Loucy (cell line): ENCODE measurements around the gene HLA-DOB.

Source experiments
- H2AFZ ChIP-seq: fragments of 200-600 bp; sonication (generic); 2 replicates; pipeline ENCODE4 v1.6.0; 2016; ENCODE audit warnings: antibody characterized with exemption, mild to moderate bottlenecking, low read length, moderate library complexity
- H3F3A ChIP-seq: fragments of 200-600 bp; 2 replicates; pipeline ENCODE4 v1.6.0; 2016; ENCODE audit warnings: antibody characterized with exemption, low read depth, mild to moderate bottlenecking
- H3K27me3 ChIP-seq: fragments of 200-600 bp; sonication (generic); 2 replicates; pipeline ENCODE4 v1.6.1; 2014; ENCODE audit warnings: low read length, mild to moderate bottlenecking; ENCODE audit not compliant: insufficient read depth, poor library complexity, severe bottlenecking
- H3K36me3 ChIP-seq: fragments of 200-600 bp; sonication (generic); 2 replicates; pipeline ENCODE4 v1.6.1; 2016; ENCODE audit warnings: low read length; ENCODE audit not compliant: insufficient read depth
- H3K4me1 ChIP-seq: fragments of 200-600 bp; sonication (generic); 2 replicates; pipeline ENCODE4 v1.5.1; 2014; ENCODE audit warnings: low read length, mild to moderate bottlenecking; ENCODE audit not compliant: insufficient read depth, poor library complexity, severe bottlenecking
- H3K4me2 ChIP-seq: fragments of 200-600 bp; sonication (generic); 2 replicates; pipeline ENCODE4 v1.6.0; 2014; ENCODE audit warnings: antibody characterized with exemption, low read length, low read depth, mild to moderate bottlenecking; ENCODE audit not compliant: poor library complexity, severe bottlenecking
- H3K4me3 ChIP-seq: fragments of 200-600 bp; sonication (generic); 2 replicates; pipeline ENCODE4 v1.5.1; 2014; ENCODE audit warnings: low read length, mild to moderate bottlenecking, mixed read lengths; ENCODE audit not compliant: poor library complexity, severe bottlenecking
- H3K79me2 ChIP-seq: fragments of 200-600 bp; sonication (generic); 2 replicates; pipeline ENCODE4 v1.6.1; 2014; ENCODE audit warnings: low read length; ENCODE audit not compliant: insufficient read depth
- H3K9ac ChIP-seq: fragments of 200-600 bp; sonication (generic); 2 replicates; pipeline ENCODE4 v1.6.0; 2014; ENCODE audit warnings: mild to moderate bottlenecking, low read depth, low read length, moderate library complexity; ENCODE audit not compliant: poor library complexity, severe bottlenecking
- H3K9me2 ChIP-seq: fragments of 200-600 bp; sonication (generic); replicated peaks from 2 replicates; pipeline ENCODE4 v1.6.1; 2016; ENCODE audit warnings: low read depth, low read length, mixed read lengths
- H3K9me3 ChIP-seq: fragments of 200-600 bp; sonication (generic); 2 replicates; pipeline ENCODE4 v1.6.1; 2014; ENCODE audit warnings: mild to moderate bottlenecking, antibody characterized with exemption, low read length, low read depth; ENCODE audit not compliant: insufficient read depth
- H4K20me1 ChIP-seq: fragments of 200-600 bp; sonication (generic); 2 replicates; pipeline ENCODE4 v1.6.0; 2014; ENCODE audit warnings: antibody characterized with exemption, low read length, mild to moderate bottlenecking; ENCODE audit not compliant: insufficient read depth, poor library complexity, severe bottlenecking
- EZH2phosphoT487 ChIP-seq: fragments of 200-600 bp; IDR thresholded peaks from 2 replicates; pipeline ENCODE4 v1.6.1; 2018; ENCODE audit warnings: antibody characterized with exemption, mild to moderate bottlenecking, moderate library complexity, borderline replicate concordance
- TF ChIP-seq, protein P1 (sequence below): fragments of 200-600 bp; sonication (generic); conservative IDR thresholded peaks from 2 replicates; pipeline ENCODE4 v1.5.1; 2014; ENCODE audit warnings: mild to moderate bottlenecking, antibody characterized with exemption, low read length

The HLA-DOB gene

GRCh38 chr6:32845384-32845884 is 28.6 kb upstream of the HLA-DOB start:
- H3K9ac ChIP-seq, result peak overlapping the region; percentile 100
- peaks cover 75% of the 10 kb centered on the region for H3K4me1 ChIP-seq

DNA sequence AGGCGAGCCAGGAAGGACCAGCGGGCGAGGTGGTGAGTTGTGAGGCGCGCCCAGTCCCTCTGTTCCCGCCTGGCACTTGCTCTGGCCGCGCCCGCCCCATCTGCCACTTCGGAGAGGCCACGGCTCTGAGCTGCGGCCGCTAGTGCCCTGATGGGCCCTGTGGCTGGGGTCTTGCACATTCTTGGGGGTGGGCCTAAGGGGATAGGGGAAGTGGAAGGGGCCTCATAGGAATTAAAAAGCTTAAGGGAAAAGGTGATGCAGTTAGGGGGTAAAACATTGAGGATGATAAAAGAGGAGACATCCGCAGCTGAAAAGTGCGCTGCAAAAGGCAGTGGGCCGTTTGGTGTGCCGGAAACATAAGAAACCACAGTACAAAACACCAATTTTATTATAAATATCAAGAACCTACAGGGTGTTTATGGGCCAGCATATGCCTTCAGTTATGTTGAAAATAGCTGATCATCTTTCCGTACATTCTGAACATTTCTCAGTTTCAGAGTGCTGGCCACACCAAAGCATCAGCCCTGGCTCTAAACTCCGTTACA is 28.1 kb upstream of the HLA-DOB start:
- H3K9me2 ChIP-seq, result no peaks in the 10 kb centered on the region
- peaks cover 40% of the 10 kb centered on the region for H3K36me3 ChIP-seq
- peaks cover 24% of the 10 kb centered on the region for H3F3A ChIP-seq
- H3K9me3 ChIP-seq, result no peaks in the 10 kb centered on the region
- H3K27me3 ChIP-seq, result peaks cover 11% of the 10 kb centered on the region
- H2AFZ ChIP-seq, result no peak overlapping the region
- TF ChIP-seq EZH2phosphoT487, result no peak
- TF ChIP-seq, protein P1, sequence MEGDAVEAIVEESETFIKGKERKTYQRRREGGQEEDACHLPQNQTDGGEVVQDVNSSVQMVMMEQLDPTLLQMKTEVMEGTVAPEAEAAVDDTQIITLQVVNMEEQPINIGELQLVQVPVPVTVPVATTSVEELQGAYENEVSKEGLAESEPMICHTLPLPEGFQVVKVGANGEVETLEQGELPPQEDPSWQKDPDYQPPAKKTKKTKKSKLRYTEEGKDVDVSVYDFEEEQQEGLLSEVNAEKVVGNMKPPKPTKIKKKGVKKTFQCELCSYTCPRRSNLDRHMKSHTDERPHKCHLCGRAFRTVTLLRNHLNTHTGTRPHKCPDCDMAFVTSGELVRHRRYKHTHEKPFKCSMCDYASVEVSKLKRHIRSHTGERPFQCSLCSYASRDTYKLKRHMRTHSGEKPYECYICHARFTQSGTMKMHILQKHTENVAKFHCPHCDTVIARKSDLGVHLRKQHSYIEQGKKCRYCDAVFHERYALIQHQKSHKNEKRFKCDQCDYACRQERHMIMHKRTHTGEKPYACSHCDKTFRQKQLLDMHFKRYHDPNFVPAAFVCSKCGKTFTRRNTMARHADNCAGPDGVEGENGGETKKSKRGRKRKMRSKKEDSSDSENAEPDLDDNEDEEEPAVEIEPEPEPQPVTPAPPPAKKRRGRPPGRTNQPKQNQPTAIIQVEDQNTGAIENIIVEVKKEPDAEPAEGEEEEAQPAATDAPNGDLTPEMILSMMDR, result no peak
- peak overlapping the region; percentile 100 for H3K9ac ChIP-seq
- peaks cover 75% of the 10 kb centered on the region for H3K4me1 ChIP-seq
- peak overlapping the region; percentile 97 for H3K4me3 ChIP-seq
- H3K4me2 ChIP-seq, result peak overlapping the region; percentile 99
- peaks cover 84% of the 10 kb centered on the region for H3K79me2 ChIP-seq
- H4K20me1 ChIP-seq, result peaks cover 29% of the 10 kb centered on the region

More at GRCh38 chr6:32845384-32845884, 28.6 kb upstream of the HLA-DOB start:
- H3K27me3 ChIP-seq, result peaks cover 11% of the 10 kb centered on the region
- H3K79me2 ChIP-seq, result peaks cover 84% of the 10 kb centered on the region
- peak overlapping the region; percentile 97 for H3K4me3 ChIP-seq
- TF ChIP-seq, protein P1, result no peak
- no peak for TF ChIP-seq EZH2phosphoT487
- H3K9me3 ChIP-seq, result no peaks in the 10 kb centered on the region
- H3K4me2 ChIP-seq, result peak overlapping the region; percentile 99
- peaks cover 44% of the 10 kb centered on the region for H3K36me3 ChIP-seq
- H3F3A ChIP-seq, result peaks cover 24% of the 10 kb centered on the region
- no peak overlapping the region for H2AFZ ChIP-seq
- no peaks in the 10 kb centered on the region for H3K9me2 ChIP-seq
- H4K20me1 ChIP-seq, result peaks cover 35% of the 10 kb centered on the region

GRCh38 chr6:32843979-32844838 is 27.4 kb upstream of the HLA-DOB start, which contains the start of gene PSMB8:
Gene PSMB8, minus strand, starts transcription at chr6:32844047. Its CDS starts 51 bp downstream, at chr6:32843996.
- H3K36me3 ChIP-seq, result peaks cover 40% of the 10 kb centered on the region

More at GRCh38 chr6:32843979-32844838, 27.4 kb upstream of the HLA-DOB start, which contains the start of gene PSMB8:
- Histone ChIP-seq H3K9me3 (no peaks in the 10 kb centered on the region), H3K4me2 (peak within 1 kb of the TSS; percentile 99), H4K20me1 (peaks cover 28% of the 10 kb centered on the region), H3K4me1 (peaks cover 78% of the 10 kb centered on the region), H3K4me3 (peak within 1 kb of the TSS; percentile 97), H2AFZ (no peak within 1 kb of the TSS), H3K9me2 (no peaks in the 10 kb centered on the region), H3F3A (peaks cover 24% of the 10 kb centered on the region), H3K27me3 (peaks cover 11% of the 10 kb centered on the region), H3K79me2 (peaks cover 86% of the 10 kb centered on the region), H3K9ac (peak within 1 kb of the TSS; percentile 100)
- TF ChIP-seq EZH2phosphoT487, result no peak
- TF ChIP-seq, protein P1, result no peak; the same call in 1 of the 2 replicates
